ENCODE results near the gene CTLA4. TPM values are rescaled to one million over a fixed set of nuclear protein-coding genes. Genes with fewer than 3 reads are reported as not detected.

CTLA4 gene
- total and polyA plus RNA-seq, 10 of the 15 experiments (the other 5 are each of a cell fraction or from before 2014, with no cell fraction given) = not detected

- TF ChIP-seq, protein P1, sequence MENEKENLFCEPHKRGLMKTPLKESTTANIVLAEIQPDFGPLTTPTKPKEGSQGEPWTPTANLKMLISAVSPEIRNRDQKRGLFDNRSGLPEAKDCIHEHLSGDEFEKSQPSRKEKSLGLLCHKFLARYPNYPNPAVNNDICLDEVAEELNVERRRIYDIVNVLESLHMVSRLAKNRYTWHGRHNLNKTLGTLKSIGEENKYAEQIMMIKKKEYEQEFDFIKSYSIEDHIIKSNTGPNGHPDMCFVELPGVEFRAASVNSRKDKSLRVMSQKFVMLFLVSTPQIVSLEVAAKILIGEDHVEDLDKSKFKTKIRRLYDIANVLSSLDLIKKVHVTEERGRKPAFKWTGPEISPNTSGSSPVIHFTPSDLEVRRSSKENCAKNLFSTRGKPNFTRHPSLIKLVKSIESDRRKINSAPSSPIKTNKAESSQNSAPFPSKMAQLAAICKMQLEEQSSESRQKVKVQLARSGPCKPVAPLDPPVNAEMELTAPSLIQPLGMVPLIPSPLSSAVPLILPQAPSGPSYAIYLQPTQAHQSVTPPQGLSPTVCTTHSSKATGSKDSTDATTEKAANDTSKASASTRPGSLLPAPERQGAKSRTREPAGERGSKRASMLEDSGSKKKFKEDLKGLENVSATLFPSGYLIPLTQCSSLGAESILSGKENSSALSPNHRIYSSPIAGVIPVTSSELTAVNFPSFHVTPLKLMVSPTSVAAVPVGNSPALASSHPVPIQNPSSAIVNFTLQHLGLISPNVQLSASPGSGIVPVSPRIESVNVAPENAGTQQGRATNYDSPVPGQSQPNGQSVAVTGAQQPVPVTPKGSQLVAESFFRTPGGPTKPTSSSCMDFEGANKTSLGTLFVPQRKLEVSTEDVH (IDR thresholded peaks at IDR 0.05; ENCODE audit: low read depth, partially characterized antibody) = no peak
- TF ChIP-seq IRF4 (IDR thresholded peaks at IDR 0.05; ENCODE audit: low read depth, low read length) = no peak
- TF ChIP-seq TAF1 (IDR thresholded peaks at IDR 0.05; ENCODE audit: borderline replicate concordance, low read depth, low read length) = no peak
- no peak for TF ChIP-seq CREB1 (IDR thresholded peaks at IDR 0.05; ENCODE audit: low read depth)
These were observed 50.7 kb downstream of the CTLA4 start (continued) for GRCh38 chr2:203918264-203918663.

GRCh38 chr2:203918839-203919238 is 51.3 kb downstream of the CTLA4 start:
- TF ChIP-seq ZSCAN29 (IDR thresholded peaks at IDR 0.05) (no peak), TCF7 (IDR thresholded peaks at IDR 0.05; ENCODE audit: borderline replicate concordance) (no peak)
- ChIA-PET RAD21 (ENCODE audit: unreplicated experiment) (no interaction called here), POLR2A (no interaction called here), CTCF (interaction anchor here (0.7 kb wide), 1 partner anchor 113 kb away, joined by 4 read pairs; no protein-coding TSS in a partner anchor), SMC1A (ENCODE audit: uncharacterized antibody, unreplicated experiment) (no interaction called here)
- 20% methylated on average over 3 of the region's 3 CpGs for WGBS (ENCODE audit: insufficient coverage, insufficient replicate concordance, low lambda C conversion rate, missing lambda C conversion rate)
- Histone ChIP-seq H3K4me1 (ENCODE audit: control insufficient read depth, insufficient read depth, low read length) (peaks cover 5% of the 10 kb centered on the region; the same call in 1 of the 2 replicates), H3K4me2 (ENCODE audit: control insufficient read depth, insufficient read depth) (no peak overlapping the region), H3K9me3 (replicated peaks; ENCODE audit: control insufficient read depth, insufficient read depth, low read length) (no peaks in the 10 kb centered on the region), H3K4me3 (no peak overlapping the region), H3K9ac (ENCODE audit: control insufficient read depth, insufficient read depth, low read length) (no peak overlapping the region), H3K27ac (ENCODE audit: control insufficient read depth, insufficient read depth) (no peak overlapping the region), H3K27me3 (replicated peaks in 1 of 2; ENCODE audit: control insufficient read depth in 2 of 2, insufficient read depth in 2 of 2, low read length in 1 of 2) (no peaks in the 10 kb centered on the region), H3K36me3 (ENCODE audit: control insufficient read depth in 2 of 2, insufficient read depth in 2 of 2, low read length in 1 of 2) (no peaks in the 10 kb centered on the region), H3K79me2 (ENCODE audit: control insufficient read depth, insufficient read depth, low read length) (no peaks in the 10 kb centered on the region), H2AFZ (ENCODE audit: control insufficient read depth, low read depth, low read length) (no peak overlapping the region), H4K20me1 (ENCODE audit: control insufficient read depth, insufficient read depth) (no peaks in the 10 kb centered on the region)
- intact Hi-C loops (cut with micrococcal nuclease; ENCODE audit: unreplicated experiment) (no loop called here), in situ Hi-C loops (cut with MboI) (no loop called here)
- ATAC-seq (no peak), FAIRE-seq (no peak), DNase-seq (ENCODE audit: low read depth, low spot score) (no peak)
- BruUV-seq (replicated peaks) = no TSS peak

Other genes starting within 250 kb of the CTLA4 start
- not detected in 2 replicates for gene CD28, start 161.1 kb upstream of the CTLA4 start, total RNA-seq (2014; rRNA removed)
- gene CD28, start 161.1 kb upstream of the CTLA4 start, total RNA-seq (2014; rRNA removed; fragmentation: Illumina TruSeq; extraction: Trizol) = 0.04 TPM in 1 of 2 replicates, not detected in the other
- gene CD28, start 161.1 kb upstream of the CTLA4 start, total RNA-seq (2021) = 0.16 and 0.23 TPM in 2 replicates
- 0.01 TPM in 1 of 2 replicates, not detected in the other for gene CD28, start 161.1 kb upstream of the CTLA4 start, polyA plus RNA-seq (2011; rRNA removed)
- 0.03 TPM in 2 replicates for gene CD28, start 161.1 kb upstream of the CTLA4 start, polyA plus RNA-seq (2014; fragmentation: Illumina TruSeq; extraction: Trizol)
- not detected for gene CD28, start 161.1 kb upstream of the CTLA4 start, polyA plus RNA-seq (2014; fragmentation: Nextera tagmentation; extraction: Ambion mirVana)
- gene CD28, start 161.1 kb upstream of the CTLA4 start, polyA plus RNA-seq (2014; rRNA removed) = 0.03 TPM in 1 of 2 replicates, not detected in the other
- gene CD28, start 161.1 kb upstream of the CTLA4 start, polyA plus RNA-seq (2016; fragmentation: Nextera tagmentation; extraction: Ambion mirVana) = not detected
- 0.93 and 1.1 TPM in 2 replicates for gene ICOS, start 69.0 kb downstream of the CTLA4 start, total RNA-seq (2014; rRNA removed)
- gene ICOS, start 69.0 kb downstream of the CTLA4 start, total RNA-seq (2014; rRNA removed; fragmentation: Illumina TruSeq; extraction: Trizol) = 0.85 and 0.92 TPM in 2 replicates
- 0.77 and 1.0 TPM in 2 replicates for gene ICOS, start 69.0 kb downstream of the CTLA4 start, total RNA-seq (2021)
- 36.0 and 46.8 TPM in 2 replicates for gene ICOS, start 69.0 kb downstream of the CTLA4 start, polyA plus RNA-seq (2011; rRNA removed)
- 0.90 and 1.4 TPM in 2 replicates for gene ICOS, start 69.0 kb downstream of the CTLA4 start, polyA plus RNA-seq (2014; fragmentation: Illumina TruSeq; extraction: Trizol)
- gene ICOS, start 69.0 kb downstream of the CTLA4 start, polyA plus RNA-seq (2014; fragmentation: Nextera tagmentation; extraction: Ambion mirVana) = 1 to 10 TPM in 1 of 2 experiments, under 1 TPM in 1; 0.75 to 1.5 TPM
- 0.47 and 0.76 TPM in 2 replicates for gene ICOS, start 69.0 kb downstream of the CTLA4 start, polyA plus RNA-seq (2014; rRNA removed)
- under 1 TPM; 0.47 to 0.68 TPM for gene ICOS, start 69.0 kb downstream of the CTLA4 start, polyA plus RNA-seq (2016; fragmentation: Nextera tagmentation; extraction: Ambion mirVana)